ENCODE results near the gene ZNF575. TPM values are rescaled to one million over a fixed set of nuclear protein-coding genes. Genes with fewer than 3 reads are reported as not detected.

Gene ZNF575
- total RNA-seq, 1 experiment from 2014 or later, result 0.13 TPM

GRCh38 chr19:43499042-43499441 lies 33.9 kb upstream of the ZNF575 start (continued):
- TF ChIP-seq ARID4B (CRISPR knock-in tag; IDR thresholded peaks at IDR 0.05; ENCODE audit: borderline replicate concordance), result no peak
- no peak for TF ChIP-seq JAZF1 (CRISPR knock-in tag; IDR thresholded peaks at IDR 0.05)

GRCh38 chr19:43501661-43502418 lies 31.1 kb upstream of the ZNF575 start:
- Mint-ChIP-seq H3K27me3 (ENCODE audit: low read depth) (peaks cover 38% of the 10 kb centered on the region), H3K4me1 (peaks cover 21% of the 10 kb centered on the region), H3K4me3 (peak overlapping the region; percentile 73), H3K27ac (no peak overlapping the region), H3K36me3 (peaks cover under 1% of the 10 kb centered on the region; the same call in 1 of the 2 replicates), H3K9me3 (no peaks in the 10 kb centered on the region)
- peak; percentile 52 for ATAC-seq
- TF ChIP-seq, protein P1, sequence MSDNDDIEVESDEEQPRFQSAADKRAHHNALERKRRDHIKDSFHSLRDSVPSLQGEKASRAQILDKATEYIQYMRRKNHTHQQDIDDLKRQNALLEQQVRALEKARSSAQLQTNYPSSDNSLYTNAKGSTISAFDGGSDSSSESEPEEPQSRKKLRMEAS (CRISPR knock-in tag; IDR thresholded peaks at IDR 0.05), result 0 out of 2 replicates have a peak, but pooled peaks have one; percentile 17
- TF ChIP-seq ZNF219 (CRISPR knock-in tag; IDR thresholded peaks at IDR 0.05; ENCODE audit: borderline replicate concordance) (no peak), SP1 (CRISPR knock-in tag; conservative IDR thresholded peaks at IDR 0.05) (peak; percentile 44; the same call in 1 of the 2 replicates)
- TF ChIP-seq, protein P2, sequence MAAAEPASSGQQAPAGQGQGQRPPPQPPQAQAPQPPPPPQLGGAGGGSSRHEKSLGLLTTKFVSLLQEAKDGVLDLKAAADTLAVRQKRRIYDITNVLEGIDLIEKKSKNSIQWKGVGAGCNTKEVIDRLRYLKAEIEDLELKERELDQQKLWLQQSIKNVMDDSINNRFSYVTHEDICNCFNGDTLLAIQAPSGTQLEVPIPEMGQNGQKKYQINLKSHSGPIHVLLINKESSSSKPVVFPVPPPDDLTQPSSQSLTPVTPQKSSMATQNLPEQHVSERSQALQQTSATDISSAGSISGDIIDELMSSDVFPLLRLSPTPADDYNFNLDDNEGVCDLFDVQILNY (CRISPR knock-in tag; IDR thresholded peaks at IDR 0.05), result 0 out of 2 replicates have a peak, but pooled peaks have one; percentile 43
- ChIA-PET POLR2A (interaction anchor here (0.6 to 1.6 kb wide), 5 partner anchors 18 to 1478 kb away, joined by 3 to 10 read pairs (median 6); no protein-coding TSS in a partner anchor), CTCF (interaction anchor here (0.6 to 2.5 kb wide), 29 partner anchors 11 to 1709 kb away, joined by 3 to 48 read pairs (median 3); partner anchors contain the start of genes ETHE1, LYPD3 and ZNF575)
- peak; percentile 84 for DNase-seq (ENCODE audit: low spot score)

DNA sequence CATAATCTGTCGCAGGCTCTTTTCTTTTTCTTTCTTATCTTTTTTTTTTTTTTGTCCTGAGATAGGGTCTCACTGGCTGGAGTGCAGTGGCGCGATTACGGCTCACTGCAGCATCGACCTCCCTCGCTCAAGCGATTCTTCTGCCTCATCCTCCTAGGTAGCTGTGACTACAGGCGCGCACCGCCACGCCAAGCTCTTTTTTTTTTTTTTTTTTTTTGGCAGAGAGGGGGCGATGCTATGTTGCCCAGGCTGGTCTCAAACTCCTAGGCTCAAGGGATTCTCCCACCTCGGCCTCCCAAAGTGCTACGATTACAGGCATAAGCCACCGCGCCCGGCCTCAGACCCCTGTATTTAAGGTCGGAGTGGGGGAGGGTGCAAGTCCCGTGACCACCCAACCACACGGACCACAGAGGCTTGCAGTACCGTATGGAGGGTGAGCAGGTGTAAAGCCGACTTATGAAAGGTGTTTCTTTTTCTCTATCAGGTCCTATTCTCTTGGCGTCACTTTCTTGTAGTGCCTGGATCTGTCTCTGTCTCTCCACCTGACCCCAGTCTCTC lies 30.5 kb upstream of the ZNF575 start:
- CTCF ChIA-PET, result interaction anchor here (0.6 to 2.5 kb wide), 25 partner anchors 11 to 1710 kb away, joined by 3 to 48 read pairs (median 4); partner anchors contain the start of genes ETHE1, LYPD3 and ZNF575
- TF ChIP-seq EMX1 (CRISPR knock-in tag; IDR thresholded peaks at IDR 0.05), result no peak
- peaks cover 38% of the 10 kb centered on the region for H3K27me3 Mint-ChIP-seq (ENCODE audit: low read depth)
- peaks cover 21% of the 10 kb centered on the region for H3K4me1 Mint-ChIP-seq
- no peak for ATAC-seq
- H3K36me3 Mint-ChIP-seq, result no peaks in the 10 kb centered on the region
- H3K27ac Mint-ChIP-seq, result no peak overlapping the region
- no peaks in the 10 kb centered on the region for H3K9me3 Mint-ChIP-seq
- no peak for DNase-seq (ENCODE audit: low spot score)
- POLR2A ChIA-PET, result interaction anchor here (0.6 to 1.6 kb wide), 4 partner anchors 17 to 401 kb away, joined by 3 to 10 read pairs (median 4); no protein-coding TSS in a partner anchor
- H3K4me3 Mint-ChIP-seq, result peak overlapping the region; percentile 91

DNA sequence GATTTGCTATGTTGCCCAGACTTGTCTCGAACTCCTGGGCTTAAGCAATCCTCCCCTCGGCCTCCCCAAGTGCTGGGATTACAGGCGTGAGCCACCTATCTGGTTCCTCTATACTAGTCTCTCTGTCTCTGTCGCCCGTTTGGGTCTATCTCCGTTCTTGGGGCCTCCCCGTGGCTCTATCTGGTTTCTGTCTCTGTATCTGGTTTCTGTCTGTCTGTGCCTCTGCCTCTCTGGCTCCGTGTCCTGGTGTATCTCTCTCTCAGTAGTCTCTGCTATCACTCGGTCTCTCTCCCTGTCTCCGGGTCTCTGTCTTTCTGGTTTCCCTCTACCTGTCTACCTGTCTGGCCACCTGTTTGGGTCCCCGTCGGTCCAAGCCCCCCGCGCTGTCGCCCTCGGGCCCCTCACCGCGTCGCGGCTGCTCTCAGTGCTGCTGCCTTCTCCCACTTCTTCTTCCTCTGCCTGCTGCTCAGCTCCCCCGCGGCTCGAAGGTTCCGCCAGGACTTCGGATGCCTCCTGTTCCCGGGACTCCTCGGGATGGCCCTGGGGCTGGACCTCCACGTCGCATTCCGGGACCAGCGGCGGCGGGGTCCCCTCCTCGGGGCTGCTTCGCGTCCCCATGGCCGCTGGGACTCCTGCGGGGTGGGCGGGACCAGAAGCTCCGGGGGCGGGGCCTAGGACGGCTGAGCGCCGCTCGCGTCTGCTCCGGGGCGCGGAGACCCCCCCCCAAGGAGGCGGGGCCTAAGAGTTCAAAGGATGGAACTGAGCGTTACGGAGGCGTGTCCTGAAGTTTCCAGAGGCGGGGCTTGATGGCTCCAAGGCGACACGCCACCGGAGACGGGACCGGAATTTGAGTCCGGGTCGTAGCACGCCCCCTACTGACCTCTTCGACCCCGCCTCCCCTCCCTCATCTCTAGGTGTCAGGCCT lies 29.2 kb upstream of the ZNF575 start:
- peak overlapping the region; percentile 91 for H3K4me3 Mint-ChIP-seq
- no peaks in the 10 kb centered on the region for H3K9me3 Mint-ChIP-seq
- H3K27me3 Mint-ChIP-seq (ENCODE audit: low read depth), result peaks cover 38% of the 10 kb centered on the region
- TF ChIP-seq CTCF (IDR thresholded peaks at IDR 0.05) (peak; percentile 25; the same call in 1 of the 2 replicates), ARID4B (CRISPR knock-in tag; IDR thresholded peaks at IDR 0.05; ENCODE audit: borderline replicate concordance) (peak; percentile 40; the same call in 1 of the 2 replicates)

More for the DNA sequence above, 29.2 kb upstream of the ZNF575 start:
- H3K27ac Mint-ChIP-seq, result peak overlapping the region; percentile 74
- ChIA-PET POLR2A (interaction anchor here (1.0 to 1.8 kb wide), 6 partner anchors 16 to 92 kb away, joined by 3 to 11 read pairs (median 4); partner anchors contain the start of genes IRGQ, LYPD3 and ZNF576), CTCF (interaction anchor here (0.6 to 3.5 kb wide), 22 partner anchors 8 to 164 kb away, joined by 3 to 50 read pairs (median 6); partner anchors contain the start of genes ETHE1, IRGQ, ZNF575 and ZNF576)
- peak; percentile 97 for DNase-seq (ENCODE audit: low spot score)
- ATAC-seq, result peak; percentile 89
- H3K4me1 Mint-ChIP-seq, result peaks cover 21% of the 10 kb centered on the region
- peaks cover 2% of the 10 kb centered on the region; the same call in 1 of the 2 replicates for H3K36me3 Mint-ChIP-seq

Measured in WTC11 (cell line).